GM23338 (cell line): ENCODE results near the gene PRG3. TPM values are rescaled to one million over a fixed set of nuclear protein-coding genes. Genes with fewer than 3 reads are reported as not detected.

Source experiments
- ATAC-seq: fragments of 200-7000 bp; cut with Tn5 transposase; 3 replicates; pipeline ENCODE4 v1.9.1; 2020
- DNase-seq: peaks from one replicate; pipeline ENCODE4 v3.0.0-alpha.2; 2015; ENCODE audit warnings: low spot score
- H2AFZ ChIP-seq: fragments of 200-600 bp; sonication (generic); 2 replicates; pipeline ENCODE4 v1.8.0; 2016; ENCODE audit warnings: antibody characterized with exemption, mild to moderate bottlenecking, moderate library complexity
- H3F3A ChIP-seq: fragments of 200-600 bp; sonication (generic); replicated peaks from 2 replicates; pipeline ENCODE4 v1.8.0; 2017; ENCODE audit warnings: antibody characterized with exemption, mixed run types, low read depth
- H3K27ac ChIP-seq: fragments of 200-600 bp; sonication (generic); 2 replicates; pipeline ENCODE4 v1.6.1; 2016; ENCODE audit warnings: low read depth
- H3K27me3 ChIP-seq: fragments of 200-600 bp; sonication (generic); 2 replicates; pipeline ENCODE4 v1.8.0; 2016; ENCODE audit warnings: mild to moderate bottlenecking, mixed run types, moderate library complexity; ENCODE audit not compliant: insufficient read depth
- H3K36me3 ChIP-seq: fragments of 200-600 bp; sonication (generic); 2 replicates; pipeline ENCODE4 v1.8.0; 2016; ENCODE audit warnings: mild to moderate bottlenecking; ENCODE audit not compliant: insufficient read depth
- H3K4me1 ChIP-seq: fragments of 200-600 bp; sonication (generic); 2 replicates; pipeline ENCODE4 v1.8.0; 2016; ENCODE audit warnings: mild to moderate bottlenecking, moderate library complexity; ENCODE audit not compliant: insufficient read depth
- H3K4me2 ChIP-seq: fragments of 200-600 bp; sonication (generic); 2 replicates; pipeline ENCODE4 v1.7.1; 2017; ENCODE audit warnings: mixed run types
- H3K4me3 ChIP-seq: fragments of 200-600 bp; sonication (generic); 2 replicates; pipeline ENCODE4 v1.6.1; 2016; ENCODE audit warnings: mixed run types
- H3K79me2 ChIP-seq: fragments of 200-600 bp; sonication (generic); replicated peaks from 2 replicates; pipeline ENCODE4 v1.8.0; 2017; ENCODE audit warnings: mild to moderate bottlenecking; ENCODE audit not compliant: insufficient read depth
- H3K9me2 ChIP-seq: fragments of 200-600 bp; sonication (generic); 2 replicates; pipeline ENCODE4 v1.8.0; 2017; ENCODE audit not compliant: insufficient read depth
- H4K20me1 ChIP-seq: fragments of 200-600 bp; sonication (generic); replicated peaks from 2 replicates; pipeline ENCODE4 v1.8.0; 2017; ENCODE audit warnings: mild to moderate bottlenecking; ENCODE audit not compliant: insufficient read depth
- H3K27ac Mint-ChIP-seq: 2 replicates; pipeline ENCODE4 v1.8.0; 2020; ENCODE audit warnings: inconsistent platforms, mild to moderate bottlenecking, moderate library complexity, mixed read lengths
- H3K27me3 Mint-ChIP-seq: 3 replicates; pipeline ENCODE4 v1.8.0; 2022; ENCODE audit warnings: low read depth, mild to moderate bottlenecking, moderate library complexity, mixed read lengths, inconsistent platforms; ENCODE audit not compliant: insufficient read depth, poor library complexity
- H3K36me3 Mint-ChIP-seq: 3 replicates; pipeline ENCODE4 v1.8.0; 2021; ENCODE audit warnings: low read depth, mild to moderate bottlenecking, inconsistent platforms, moderate library complexity, mixed read lengths
- H3K4me1 Mint-ChIP-seq: 3 replicates; pipeline ENCODE4 v1.8.0; 2020; ENCODE audit warnings: mild to moderate bottlenecking, inconsistent platforms, mixed read lengths
- H3K4me3 Mint-ChIP-seq: 3 replicates; pipeline ENCODE4 v1.8.0; 2021; ENCODE audit warnings: moderate library complexity, mild to moderate bottlenecking, inconsistent platforms, mixed read lengths
- H3K9me3 Mint-ChIP-seq: 3 replicates; pipeline ENCODE4 v1.8.0; 2020; ENCODE audit warnings: moderate library complexity, mild to moderate bottlenecking, inconsistent platforms, mixed read lengths
- CREB1 ChIP-seq: fragments of 250-450 bp; sonication (Bioruptor Pico); IDR thresholded peaks from 2 replicates; pipeline ENCODE4 v1.5.0; 2020; ENCODE audit warnings: low read depth, mild to moderate bottlenecking, moderate library complexity
- CTCF ChIP-seq, 2 experiments: fragments of 200-600 bp in 1 of 2; sonication (generic) in 1 of 2; conservative IDR thresholded peaks; 2 replicates each; pipeline versions ENCODE4 v1.5.1 to v1.6.1; 2016 to 2017; ENCODE audit warnings: antibody characterized with exemption in 2 of 2, low read depth in 2 of 2, mild to moderate bottlenecking in 2 of 2, moderate library complexity in 1 of 2
- EZH2 ChIP-seq: fragments of 200-600 bp; sonication (generic); IDR thresholded peaks from one replicate; pipeline ENCODE4 v1.8.0; 2017; ENCODE audit warnings: antibody characterized with exemption, mild to moderate bottlenecking, low read depth; ENCODE audit not compliant: unreplicated experiment
- EZH2phosphoT487 ChIP-seq: fragments of 200-600 bp; sonication (generic); IDR thresholded peaks from one replicate; pipeline ENCODE4 v1.8.1; 2018; ENCODE audit warnings: antibody characterized with exemption; ENCODE audit not compliant: unreplicated experiment
- JUNB ChIP-seq: IDR thresholded peaks from one replicate; pipeline ENCODE4 v1.6.1; 2016; ENCODE audit warnings: antibody characterized with exemption; ENCODE audit not compliant: unreplicated experiment
- NANOG ChIP-seq: IDR thresholded peaks from 2 replicates; pipeline ENCODE4 v1.6.1; 2016; ENCODE audit warnings: antibody characterized with exemption, borderline replicate concordance
- POLR2AphosphoS5 ChIP-seq: IDR thresholded peaks from 2 replicates; pipeline ENCODE4 v1.6.1; 2016; ENCODE audit warnings: antibody characterized with exemption, low read depth
- REST ChIP-seq: IDR thresholded peaks from one replicate; pipeline ENCODE4 v1.6.1; 2018; ENCODE audit warnings: antibody characterized with exemption; ENCODE audit not compliant: unreplicated experiment
- STAT1 ChIP-seq: IDR thresholded peaks from one replicate; pipeline ENCODE4 v1.6.1; 2016; ENCODE audit warnings: antibody characterized with exemption; ENCODE audit not compliant: unreplicated experiment
- ZNF114 ChIP-seq: fragments of 250-450 bp; sonication (Bioruptor Pico); IDR thresholded peaks from 2 replicates; pipeline ENCODE4 v1.5.0; 2020; ENCODE audit warnings: mild to moderate bottlenecking, moderate library complexity
- ZNF331 ChIP-seq: fragments of 250-450 bp; sonication (Bioruptor Pico); IDR thresholded peaks from 2 replicates; pipeline ENCODE4 v1.5.0; 2020; ENCODE audit warnings: low read depth, mild to moderate bottlenecking, moderate library complexity
- ZNF462 ChIP-seq: fragments of 250-450 bp; sonication (Bioruptor Pico); IDR thresholded peaks from 2 replicates; pipeline ENCODE4 v1.5.0; 2020; ENCODE audit warnings: mild to moderate bottlenecking, moderate library complexity
- polyA plus RNA-seq: library from polyadenylated mRNA; unstranded; fragments of >200 nt; fragmentation: Nextera tagmentation; extraction: Ambion mirVana; gene quantifications from 2 replicates; pipeline ENCODE4 v1.2.1, GENCODE V29; 2016
- total RNA-seq: library from RNA; depleted of rRNA; stranded (reverse); fragments of >200 nt; shearing (Covaris generic); gene quantifications from 2 replicates; pipeline ENCODE4 v1.2.3, GENCODE V29; 2014
- TF ChIP-seq, protein P1 (sequence below): IDR thresholded peaks from 2 replicates; pipeline ENCODE4 v1.6.1; 2016; ENCODE audit warnings: antibody characterized with exemption

PRG3 gene
- total and polyA plus RNA-seq, 2 experiments from 2014 or later: not detected

- no peak overlapping the region for H3K27ac ChIP-seq
- no peaks in the 10 kb centered on the region for H3K79me2 ChIP-seq
- Mint-ChIP-seq H3K36me3 (no peaks in the 10 kb centered on the region), H3K27me3 (peaks cover 8% of the 10 kb centered on the region), H3K4me1 (peaks cover 22% of the 10 kb centered on the region), H3K27ac (no peak overlapping the region), H3K9me3 (no peaks in the 10 kb centered on the region), H3K4me3 (no peak overlapping the region)
- H3K4me1 ChIP-seq: peaks cover 15% of the 10 kb centered on the region
- no peaks in the 10 kb centered on the region for H4K20me1 ChIP-seq
- H3K36me3 ChIP-seq: no peaks in the 10 kb centered on the region
- no peaks in the 10 kb centered on the region for H3K9me2 ChIP-seq
- DNase-seq: no peak
- no peak overlapping the region for H2AFZ ChIP-seq
- ATAC-seq: no peak
- 0 out of 2 replicates have a peak, but pooled peaks cover 3% of the 10 kb centered on the region for H3F3A ChIP-seq
- TF ChIP-seq ZNF331 (CRISPR knock-in tag) (no peak), EZH2phosphoT487 (no peak), JUNB (no peak), EZH2 (no peak), CTCF (conservative IDR thresholded peaks at IDR 0.05; ENCODE audit: low read depth in 2 of 2) (no peak), NANOG (no peak), ZNF462 (CRISPR knock-in tag) (no peak), REST (no peak), POLR2AphosphoS5 (no peak), ZNF114 (no peak), STAT1 (no peak), CREB1 (CRISPR knock-in tag) (no peak)
- TF ChIP-seq, protein P1, sequence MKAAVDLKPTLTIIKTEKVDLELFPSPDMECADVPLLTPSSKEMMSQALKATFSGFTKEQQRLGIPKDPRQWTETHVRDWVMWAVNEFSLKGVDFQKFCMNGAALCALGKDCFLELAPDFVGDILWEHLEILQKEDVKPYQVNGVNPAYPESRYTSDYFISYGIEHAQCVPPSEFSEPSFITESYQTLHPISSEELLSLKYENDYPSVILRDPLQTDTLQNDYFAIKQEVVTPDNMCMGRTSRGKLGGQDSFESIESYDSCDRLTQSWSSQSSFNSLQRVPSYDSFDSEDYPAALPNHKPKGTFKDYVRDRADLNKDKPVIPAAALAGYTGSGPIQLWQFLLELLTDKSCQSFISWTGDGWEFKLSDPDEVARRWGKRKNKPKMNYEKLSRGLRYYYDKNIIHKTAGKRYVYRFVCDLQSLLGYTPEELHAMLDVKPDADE: no peak
- no peak overlapping the region for H3K4me2 ChIP-seq
- no peak overlapping the region for H3K4me3 ChIP-seq
- H3K27me3 ChIP-seq: no peaks in the 10 kb centered on the region
Observed at GRCh38 chr11:57368845-57369232, 12.1 kb downstream of the PRG3 start.
